Dermis lymphatic vessel endothelial cell (primary cell): ENCODE measurements around the gene SPANXA1. TPM values are rescaled to one million over a fixed set of nuclear protein-coding genes. Genes with fewer than 3 reads are reported as not detected.

ENCODE experiments used
- total RNA-seq: library from RNA; depleted of rRNA; stranded (reverse); fragments of >200 nt; gene quantifications from 2 replicates; pipeline ENCODE4 v1.2.1, GENCODE V29; 2014

The SPANXA1 gene, protein sequence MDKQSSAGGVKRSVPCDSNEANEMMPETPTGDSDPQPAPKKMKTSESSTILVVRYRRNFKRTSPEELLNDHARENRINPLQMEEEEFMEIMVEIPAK
- not detected in 2 replicates for total RNA-seq

DNA sequence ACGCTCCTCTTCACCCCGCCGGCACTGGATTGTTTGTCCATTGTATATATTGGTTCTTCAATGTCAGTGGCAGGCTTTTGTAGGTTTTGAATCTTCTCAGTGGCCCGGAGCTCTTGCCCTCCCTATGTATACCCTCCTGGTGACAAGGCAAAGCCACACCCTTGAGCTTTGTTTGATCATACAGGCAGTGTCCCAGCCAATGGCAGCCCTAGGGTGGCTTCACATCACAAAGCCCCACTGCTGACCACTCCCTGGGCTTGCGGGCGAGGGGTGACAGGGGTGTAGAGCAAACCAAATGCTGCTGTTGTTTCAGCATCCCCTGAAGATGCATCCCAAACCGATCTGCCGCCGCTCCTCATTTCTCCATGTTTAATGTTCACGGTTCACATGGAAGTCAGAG lies at the start of gene SPANXA1:
SPANXA1 (minus strand) TSS at position 101 of the 400 bp plus-strand sequence; CDS start at position 41, 60 bp downstream.

DNA sequence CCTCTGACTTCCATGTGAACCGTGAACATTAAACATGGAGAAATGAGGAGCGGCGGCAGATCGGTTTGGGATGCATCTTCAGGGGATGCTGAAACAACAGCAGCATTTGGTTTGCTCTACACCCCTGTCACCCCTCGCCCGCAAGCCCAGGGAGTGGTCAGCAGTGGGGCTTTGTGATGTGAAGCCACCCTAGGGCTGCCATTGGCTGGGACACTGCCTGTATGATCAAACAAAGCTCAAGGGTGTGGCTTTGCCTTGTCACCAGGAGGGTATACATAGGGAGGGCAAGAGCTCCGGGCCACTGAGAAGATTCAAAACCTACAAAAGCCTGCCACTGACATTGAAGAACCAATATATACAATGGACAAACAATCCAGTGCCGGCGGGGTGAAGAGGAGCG lies 4.9 kb upstream of the SPANXA1 start, which contains the start of gene SPANXA2:
SPANXA2 (plus strand) TSS at position 301 of the 400 bp plus-strand sequence; CDS start at position 361, 60 bp downstream.

Other genes with a start within 250 kb of the SPANXA1 start
- gene SPANXA2, start 5.0 kb upstream of the SPANXA1 start, total RNA-seq, result not detected in 2 replicates
- gene SPANXD, start 114.0 kb upstream of the SPANXA1 start, total RNA-seq, result not detected in 2 replicates